Measurements from ENCODE around the gene TPGS2. TPM values are rescaled to one million over a fixed set of nuclear protein-coding genes. Genes with fewer than 3 reads are reported as not detected.

Gene TPGS2
- total RNA-seq, 2 experiments from 2014 or later: 44.8 to 55.1 TPM

GRCh38 chr18:36856815-36857214 lies 28.0 kb upstream of the TPGS2 start:
- H3K36me3 ChIP-seq (ENCODE audit: insufficient read depth, low read length): no peaks in the 10 kb centered on the region
- no peaks in the 10 kb centered on the region for H4K20me1 ChIP-seq (ENCODE audit: insufficient read depth, low read length)
- H2AFZ ChIP-seq (ENCODE audit: low read length): no peak overlapping the region
- no peaks in the 10 kb centered on the region for H3K9me2 ChIP-seq (ENCODE audit: insufficient read depth, low read length)
- no peaks in the 10 kb centered on the region for H3K9me3 ChIP-seq (ENCODE audit: low read length)
- TF ChIP-seq EZH2phosphoT487 (IDR thresholded peaks at IDR 0.05; ENCODE audit: borderline replicate concordance, low read depth, low read length): no peak
- TF ChIP-seq, protein P1, sequence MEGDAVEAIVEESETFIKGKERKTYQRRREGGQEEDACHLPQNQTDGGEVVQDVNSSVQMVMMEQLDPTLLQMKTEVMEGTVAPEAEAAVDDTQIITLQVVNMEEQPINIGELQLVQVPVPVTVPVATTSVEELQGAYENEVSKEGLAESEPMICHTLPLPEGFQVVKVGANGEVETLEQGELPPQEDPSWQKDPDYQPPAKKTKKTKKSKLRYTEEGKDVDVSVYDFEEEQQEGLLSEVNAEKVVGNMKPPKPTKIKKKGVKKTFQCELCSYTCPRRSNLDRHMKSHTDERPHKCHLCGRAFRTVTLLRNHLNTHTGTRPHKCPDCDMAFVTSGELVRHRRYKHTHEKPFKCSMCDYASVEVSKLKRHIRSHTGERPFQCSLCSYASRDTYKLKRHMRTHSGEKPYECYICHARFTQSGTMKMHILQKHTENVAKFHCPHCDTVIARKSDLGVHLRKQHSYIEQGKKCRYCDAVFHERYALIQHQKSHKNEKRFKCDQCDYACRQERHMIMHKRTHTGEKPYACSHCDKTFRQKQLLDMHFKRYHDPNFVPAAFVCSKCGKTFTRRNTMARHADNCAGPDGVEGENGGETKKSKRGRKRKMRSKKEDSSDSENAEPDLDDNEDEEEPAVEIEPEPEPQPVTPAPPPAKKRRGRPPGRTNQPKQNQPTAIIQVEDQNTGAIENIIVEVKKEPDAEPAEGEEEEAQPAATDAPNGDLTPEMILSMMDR (conservative IDR thresholded peaks at IDR 0.05; ENCODE audit: low read length): no peak
- H3K4me2 ChIP-seq (ENCODE audit: low read length): no peak overlapping the region
- no peak overlapping the region for H3K4me3 ChIP-seq (ENCODE audit: low read depth, low read length, poor library complexity, severe bottlenecking)
- POLR2A ChIA-PET: no interaction called here
- BruUV-seq (replicated peaks): no TSS peak
- DNase-seq (ENCODE audit: low spot score): no peak
- no peaks in the 10 kb centered on the region for H3K4me1 ChIP-seq (ENCODE audit: insufficient read depth, low read length, poor library complexity, severe bottlenecking)
- H3K79me2 ChIP-seq (ENCODE audit: insufficient read depth, low read depth, low read length): no peaks in the 10 kb centered on the region
- H3K27ac ChIP-seq (ENCODE audit: low read depth, low read length, poor library complexity, severe bottlenecking): no peak overlapping the region
- CTCF ChIA-PET (ENCODE audit: unreplicated experiment): no interaction called here
- intact Hi-C loops (cut with micrococcal nuclease; ENCODE audit: unreplicated experiment): no loop called here

DNA sequence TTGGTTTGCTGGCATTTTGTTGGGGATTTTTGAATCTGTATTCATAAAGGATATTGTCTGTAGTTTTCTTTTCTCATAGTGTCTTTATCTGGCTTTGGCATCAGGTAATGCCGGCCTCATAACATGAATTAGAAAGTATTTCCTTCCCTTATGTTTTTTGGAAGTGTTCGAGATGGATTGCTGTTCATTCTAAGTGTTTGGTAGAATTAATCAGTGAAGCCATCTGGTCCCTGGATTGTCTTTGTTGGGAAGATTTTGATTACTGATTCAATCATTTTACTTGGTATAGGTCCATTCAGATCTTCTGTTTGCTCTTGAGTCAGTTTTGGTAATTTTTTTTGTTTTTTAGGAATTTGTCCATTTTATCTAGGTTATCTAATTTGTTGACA lies 22.4 kb upstream of the TPGS2 start:
- Histone ChIP-seq H3K36me3 (ENCODE audit: insufficient read depth, low read length) (no peaks in the 10 kb centered on the region), H3K4me2 (ENCODE audit: low read length) (no peak overlapping the region), H3K79me2 (ENCODE audit: insufficient read depth, low read depth, low read length) (no peaks in the 10 kb centered on the region), H3K9me3 (ENCODE audit: low read length) (no peaks in the 10 kb centered on the region), H2AFZ (ENCODE audit: low read length) (no peak overlapping the region), H4K20me1 (ENCODE audit: insufficient read depth, low read length) (no peaks in the 10 kb centered on the region), H3K4me3 (ENCODE audit: low read depth, low read length, poor library complexity, severe bottlenecking) (no peak overlapping the region), H3K4me1 (ENCODE audit: insufficient read depth, low read length, poor library complexity, severe bottlenecking) (no peaks in the 10 kb centered on the region), H3K27ac (ENCODE audit: low read depth, low read length, poor library complexity, severe bottlenecking) (no peak overlapping the region), H3K9me2 (ENCODE audit: insufficient read depth, low read length) (no peaks in the 10 kb centered on the region)
- TF ChIP-seq, protein P1 (conservative IDR thresholded peaks at IDR 0.05; ENCODE audit: low read length): no peak
- ChIA-PET CTCF (ENCODE audit: unreplicated experiment) (no interaction called here), POLR2A (interaction anchor here (0.6 kb wide), 1 partner anchor 18 kb away, joined by 3 read pairs; no protein-coding TSS in a partner anchor)
- DNase-seq (ENCODE audit: low spot score): no peak
- intact Hi-C loops (cut with micrococcal nuclease; ENCODE audit: unreplicated experiment): no loop called here
- BruUV-seq (replicated peaks): no TSS peak

- Histone ChIP-seq H2AFZ (ENCODE audit: low read length) (no peak overlapping the region), H3K79me2 (ENCODE audit: insufficient read depth, low read depth, low read length) (no peaks in the 10 kb centered on the region), H3K4me1 (ENCODE audit: insufficient read depth, low read length, poor library complexity, severe bottlenecking) (no peaks in the 10 kb centered on the region), H4K20me1 (ENCODE audit: insufficient read depth, low read length) (no peaks in the 10 kb centered on the region), H3K27ac (ENCODE audit: low read depth, low read length, poor library complexity, severe bottlenecking) (no peak overlapping the region), H3K4me2 (ENCODE audit: low read length) (no peak overlapping the region), H3K36me3 (ENCODE audit: insufficient read depth, low read length) (no peaks in the 10 kb centered on the region), H3K9me2 (ENCODE audit: insufficient read depth, low read length) (no peaks in the 10 kb centered on the region), H3K9me3 (ENCODE audit: low read length) (no peaks in the 10 kb centered on the region), H3K4me3 (ENCODE audit: low read depth, low read length, poor library complexity, severe bottlenecking) (no peak overlapping the region)
- CTCF ChIA-PET (ENCODE audit: unreplicated experiment): no interaction called here
- intact Hi-C loops (cut with micrococcal nuclease; ENCODE audit: unreplicated experiment): no loop called here
- POLR2A ChIA-PET: no interaction called here
- no peak for DNase-seq (ENCODE audit: low spot score)
- TF ChIP-seq, protein P1 (conservative IDR thresholded peaks at IDR 0.05; ENCODE audit: low read length): no peak
- no peak for TF ChIP-seq EZH2phosphoT487 (IDR thresholded peaks at IDR 0.05; ENCODE audit: borderline replicate concordance, low read depth, low read length)
- no TSS peak for BruUV-seq (replicated peaks)
Measured at GRCh38 chr18:36850527-36851201, 21.9 kb upstream of the TPGS2 start.

Measured in OCI-LY7 (cell line).